ENCODE measurements around the gene YPEL3. TPM values are rescaled to one million over a fixed set of nuclear protein-coding genes. Genes with fewer than 3 reads are reported as not detected.

The YPEL3 gene
- total RNA-seq, 4 donors from 2014 or later, result 85.8 to 144 (median 113) TPM

DNA sequence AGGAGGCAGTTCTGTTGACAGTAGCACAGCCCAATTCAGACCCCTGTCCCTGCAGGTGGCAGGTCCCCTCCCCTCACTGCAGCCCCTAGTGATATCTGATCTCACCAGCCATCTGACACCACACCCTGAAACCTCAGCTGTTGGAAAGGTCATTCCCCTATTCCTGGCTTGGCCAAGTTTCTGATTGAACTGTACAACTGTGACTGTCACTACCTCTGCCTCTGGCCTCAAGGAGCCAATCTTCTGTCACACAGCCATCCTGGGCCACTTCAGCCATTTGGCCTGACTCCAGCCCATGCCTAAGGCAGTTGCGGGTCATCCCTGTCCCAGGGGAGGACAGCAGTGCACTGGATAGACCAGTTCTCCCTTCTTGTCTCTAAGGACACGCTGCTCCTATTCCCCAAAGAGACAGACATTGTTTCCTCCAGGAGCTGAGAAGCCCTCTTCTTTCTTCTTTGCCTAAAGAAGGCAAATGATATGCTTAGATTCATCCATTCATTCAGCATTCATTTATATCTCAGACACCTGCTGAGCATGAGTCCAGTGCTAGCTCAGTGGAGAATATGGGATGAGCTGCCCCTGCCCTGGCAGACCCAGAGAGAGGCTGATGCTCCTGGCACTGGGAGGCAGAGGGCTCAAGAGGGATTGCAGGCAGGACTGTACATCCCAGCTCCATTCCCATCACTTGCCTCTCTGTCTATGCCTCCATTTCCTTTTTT is 35.0 kb downstream of the YPEL3 start:
- Histone ChIP-seq H3K27ac (no peak overlapping the region), H3K4me3 (no peak overlapping the region), H3K27me3 (no peaks in the 10 kb centered on the region), H3K9me3 (no peaks in the 10 kb centered on the region), H3K4me1 (peaks cover 0 to 10% (median 6%) of the 10 kb centered on the region in 4 donors), H3K36me3 (no peaks in the 10 kb centered on the region)
- TF ChIP-seq, protein P1, sequence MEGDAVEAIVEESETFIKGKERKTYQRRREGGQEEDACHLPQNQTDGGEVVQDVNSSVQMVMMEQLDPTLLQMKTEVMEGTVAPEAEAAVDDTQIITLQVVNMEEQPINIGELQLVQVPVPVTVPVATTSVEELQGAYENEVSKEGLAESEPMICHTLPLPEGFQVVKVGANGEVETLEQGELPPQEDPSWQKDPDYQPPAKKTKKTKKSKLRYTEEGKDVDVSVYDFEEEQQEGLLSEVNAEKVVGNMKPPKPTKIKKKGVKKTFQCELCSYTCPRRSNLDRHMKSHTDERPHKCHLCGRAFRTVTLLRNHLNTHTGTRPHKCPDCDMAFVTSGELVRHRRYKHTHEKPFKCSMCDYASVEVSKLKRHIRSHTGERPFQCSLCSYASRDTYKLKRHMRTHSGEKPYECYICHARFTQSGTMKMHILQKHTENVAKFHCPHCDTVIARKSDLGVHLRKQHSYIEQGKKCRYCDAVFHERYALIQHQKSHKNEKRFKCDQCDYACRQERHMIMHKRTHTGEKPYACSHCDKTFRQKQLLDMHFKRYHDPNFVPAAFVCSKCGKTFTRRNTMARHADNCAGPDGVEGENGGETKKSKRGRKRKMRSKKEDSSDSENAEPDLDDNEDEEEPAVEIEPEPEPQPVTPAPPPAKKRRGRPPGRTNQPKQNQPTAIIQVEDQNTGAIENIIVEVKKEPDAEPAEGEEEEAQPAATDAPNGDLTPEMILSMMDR (IDR thresholded peaks at IDR 0.05), result no peak
- no peak for DNase-seq

DNA sequence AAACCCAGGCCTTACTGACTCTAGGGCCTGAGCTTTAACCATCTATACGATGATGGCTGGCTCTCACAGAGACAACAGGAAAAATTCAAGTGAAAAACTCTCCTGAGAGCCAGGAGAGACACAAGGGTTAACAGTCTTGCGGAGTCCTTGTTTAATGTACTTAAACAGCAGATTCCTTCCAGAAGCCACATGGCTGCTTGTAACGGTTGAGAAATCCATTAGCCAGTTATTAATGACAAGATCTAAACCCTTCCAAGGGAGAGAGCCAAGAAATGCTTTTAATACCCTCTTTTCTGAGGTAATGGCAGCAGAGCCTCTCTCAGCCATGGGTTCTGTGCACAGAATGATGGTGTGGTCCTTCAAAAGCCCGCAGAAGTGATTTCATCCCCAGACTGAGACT is 35.7 kb downstream of the YPEL3 start:
- no peak for TF ChIP-seq POLR2A (IDR thresholded peaks at IDR 0.05)
- TF ChIP-seq, protein P1 (IDR thresholded peaks at IDR 0.05), result no peak
- DNase-seq, result no peak
- no peak overlapping the region for H3K27ac ChIP-seq

DNA sequence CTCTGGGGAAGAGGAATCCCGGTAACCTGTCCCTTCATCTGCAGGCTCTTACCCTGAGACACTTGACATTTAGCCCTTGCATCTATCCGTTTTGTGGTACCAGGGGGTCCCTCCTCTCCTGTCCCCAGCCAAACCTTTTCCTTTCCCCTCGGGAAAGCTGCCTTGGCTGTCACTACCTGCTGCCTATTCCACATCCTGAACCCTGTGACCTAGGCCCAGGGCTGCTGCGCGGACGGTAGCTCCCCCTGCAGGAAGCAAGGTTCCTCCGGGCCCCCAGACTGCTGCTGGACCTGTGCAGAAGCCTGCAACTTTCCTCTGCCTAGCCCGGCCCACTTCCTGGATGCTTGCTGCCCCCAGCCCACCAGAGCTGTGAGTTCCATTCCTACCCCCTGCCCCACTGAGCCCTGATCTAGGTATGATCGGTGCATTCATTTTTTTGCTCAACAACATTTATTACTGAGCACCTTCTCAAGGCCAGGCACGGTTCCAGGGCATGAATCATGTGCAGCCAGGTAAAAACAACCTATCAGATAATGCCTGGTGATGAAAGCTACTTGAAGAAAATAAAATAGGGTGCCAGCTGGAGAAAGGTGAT is 41.0 kb downstream of the YPEL3 start:
- no peak overlapping the region for H3K27ac ChIP-seq
- no peak overlapping the region for H3K4me3 ChIP-seq
- no peaks in the 10 kb centered on the region for H3K9me3 ChIP-seq
- peaks cover 0 to 23% (median 6%) of the 10 kb centered on the region in 4 donors for H3K4me1 ChIP-seq
- H3K27me3 ChIP-seq, result no peaks in the 10 kb centered on the region
- no peaks in the 10 kb centered on the region for H3K36me3 ChIP-seq
- no peak for TF ChIP-seq POLR2A (IDR thresholded peaks at IDR 0.05)
- TF ChIP-seq, protein P1 (IDR thresholded peaks at IDR 0.05), result peak in 4 of 6 experiments; percentile 52 to 63 (median 58)
- peak in 2 of 3 donors; percentile 77 to 78 for DNase-seq

More for the DNA sequence above, 35.7 kb downstream of the YPEL3 start:
- no peaks in the 10 kb centered on the region for H3K27me3 ChIP-seq
- H3K4me3 ChIP-seq, result no peak overlapping the region
- no peaks in the 10 kb centered on the region for H3K9me3 ChIP-seq
- H3K36me3 ChIP-seq, result no peaks in the 10 kb centered on the region
- peaks cover 0 to 15% (median 6%) of the 10 kb centered on the region in 4 donors for H3K4me1 ChIP-seq

DNA sequence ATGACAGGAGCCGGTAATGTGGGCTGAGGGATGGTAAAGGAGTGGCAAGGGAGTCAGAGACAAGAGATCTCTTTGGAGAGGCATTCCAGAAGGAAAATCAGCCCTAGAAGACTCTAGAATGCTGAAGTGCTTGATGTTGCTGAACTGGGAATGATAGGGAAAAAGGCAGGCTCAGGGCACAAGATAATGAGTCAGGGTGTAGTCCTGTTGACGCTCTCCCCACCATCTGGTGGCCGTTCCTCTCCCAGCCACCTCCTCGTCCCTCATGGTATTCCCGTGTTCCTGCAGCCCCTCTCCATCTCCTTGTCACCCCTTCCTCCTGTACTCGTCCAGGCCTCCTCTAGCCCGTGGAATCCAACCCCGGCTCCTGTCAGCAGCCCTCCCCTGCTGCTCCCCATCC is 41.6 kb downstream of the YPEL3 start:
- no peak for TF ChIP-seq POLR2A (IDR thresholded peaks at IDR 0.05)
- TF ChIP-seq, protein P1 (IDR thresholded peaks at IDR 0.05), result no peak
- Histone ChIP-seq H3K36me3 (no peaks in the 10 kb centered on the region), H3K9me3 (no peaks in the 10 kb centered on the region), H3K27me3 (no peaks in the 10 kb centered on the region), H3K4me1 (peaks cover 0 to 23% (median 6%) of the 10 kb centered on the region in 4 donors), H3K4me3 (no peak overlapping the region), H3K27ac (no peak overlapping the region)
- no peak for DNase-seq

DNA sequence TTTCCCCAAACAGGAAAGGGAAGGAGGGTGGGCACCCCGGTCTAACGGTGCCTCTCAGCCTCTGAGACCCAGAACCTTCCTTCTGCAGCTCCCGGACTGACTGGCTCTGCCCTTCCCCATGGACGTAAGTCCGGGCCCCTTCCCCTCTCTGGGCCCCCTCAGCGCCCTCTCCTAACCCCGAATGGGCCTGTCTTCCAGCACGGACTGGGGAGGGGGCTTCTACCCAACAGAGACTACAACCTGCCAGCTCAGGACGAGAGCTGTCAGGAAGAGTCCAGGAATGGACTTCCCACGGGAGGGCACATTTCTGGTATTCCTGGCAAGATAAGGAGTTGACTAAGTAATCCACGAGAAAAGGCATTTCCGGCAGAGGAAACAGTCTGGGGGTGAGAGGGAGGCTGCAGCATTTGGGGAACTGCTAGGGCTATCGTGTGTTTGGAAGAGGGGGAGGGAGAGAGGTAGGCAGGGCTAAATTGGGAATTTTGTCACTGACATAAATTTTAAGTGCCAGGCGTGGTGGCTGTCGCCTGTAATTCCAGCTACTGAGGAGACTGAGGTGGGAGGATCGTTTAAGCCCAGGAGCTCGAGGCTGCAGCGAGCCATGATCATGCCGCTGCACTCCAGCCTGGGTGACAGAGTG is 42.5 kb downstream of the YPEL3 start:
- Histone ChIP-seq H3K27ac (peak overlapping the region in 1 of 4 donors; percentile 47), H3K27me3 (no peaks in the 10 kb centered on the region), H3K4me1 (peaks cover 0 to 23% (median 6%) of the 10 kb centered on the region in 4 donors), H3K36me3 (no peaks in the 10 kb centered on the region), H3K9me3 (no peaks in the 10 kb centered on the region), H3K4me3 (peak overlapping the region; percentile 38 to 68 (median 64))
- DNase-seq, result no peak
- no peak for TF ChIP-seq POLR2A (IDR thresholded peaks at IDR 0.05)
- TF ChIP-seq, protein P1 (IDR thresholded peaks at IDR 0.05), result no peak

Data from Peyer's patch (tissue), 4 donors.